GM19351 (cell line): ENCODE measurements around the gene ACTR1A.
A peak's percentile ranks its signal among the peaks of the same experiment; 100 is the strongest.
"Not testable (repeated sequence)": the region's sequence is repeated elsewhere in the genome, so short reads cannot be mapped to it uniquely, and the experiment has no call there.

Experiments used
- ATAC-seq: cut with Tn5 transposase; IDR thresholded peaks from one replicate; pipeline ENCODE4 v1.9.1; 2021; ENCODE audit warnings: mild to moderate bottlenecking, moderate library complexity; ENCODE audit not compliant: unreplicated experiment

Gene ACTR1A

DNA sequence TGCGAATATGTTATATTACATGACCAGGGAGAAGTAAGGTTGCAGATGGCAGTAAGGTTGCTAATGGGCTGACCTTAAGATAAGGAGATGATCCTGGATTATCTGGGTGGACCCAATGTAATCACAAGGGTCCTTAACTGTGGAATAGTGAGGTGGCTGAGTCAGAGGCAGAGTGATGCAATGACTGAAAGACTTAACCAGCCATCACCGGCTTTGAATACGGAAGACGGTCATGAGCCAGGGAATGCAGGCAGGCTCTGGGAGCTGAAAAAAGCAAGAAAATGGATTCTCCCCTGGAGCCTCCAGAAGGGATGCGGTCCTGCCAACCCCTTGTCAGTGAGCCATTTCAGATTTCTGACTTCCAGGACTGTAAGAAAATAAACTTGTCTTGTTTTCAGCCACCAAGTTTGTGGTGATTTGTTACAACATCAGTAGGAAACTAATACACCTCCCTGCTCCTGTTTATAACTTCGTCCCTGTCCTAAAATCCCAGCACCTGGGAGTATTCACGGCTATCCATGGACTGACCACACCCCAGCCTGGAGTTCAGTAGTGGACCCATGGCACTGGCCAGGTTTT lies 46.5 kb downstream of the ACTR1A start:
- no peak for ATAC-seq

DNA sequence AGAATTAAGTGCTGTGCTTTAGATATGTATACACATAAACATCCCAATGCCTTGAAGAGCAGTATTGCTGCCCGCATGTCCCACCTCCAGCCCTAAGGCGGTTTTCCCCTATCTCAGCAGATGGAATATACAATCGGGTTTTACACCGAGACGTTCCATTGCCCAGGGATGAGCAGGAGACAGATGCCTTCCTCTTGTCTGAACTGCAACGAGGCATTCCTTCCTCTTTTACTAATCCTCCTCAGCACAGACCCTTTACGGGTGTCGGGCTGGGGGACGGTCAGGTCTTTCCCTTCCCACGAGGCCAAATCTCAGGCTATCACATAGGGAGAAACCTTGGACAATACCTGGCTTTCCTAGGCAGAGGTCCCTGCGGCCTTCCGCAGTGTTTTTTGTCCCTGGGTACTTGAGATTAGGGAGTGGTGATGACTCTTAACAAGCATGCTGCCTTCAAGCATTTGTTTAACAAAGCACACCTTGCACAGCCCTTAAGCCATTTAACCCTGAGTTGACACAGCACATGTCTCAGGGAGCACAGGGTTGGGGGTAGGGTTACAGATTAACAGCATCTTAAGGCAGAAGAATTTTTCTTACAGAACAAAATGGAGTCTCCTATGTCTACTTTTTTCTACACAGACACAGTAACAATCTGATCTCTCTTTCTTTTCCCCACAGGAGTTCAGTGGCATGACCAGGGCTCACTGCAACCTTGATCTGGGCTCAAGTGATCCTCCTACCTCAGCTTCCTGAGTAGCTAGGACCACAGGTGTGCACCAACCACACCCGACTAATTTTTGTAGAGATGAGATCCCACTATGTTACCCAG lies 47.6 kb downstream of the ACTR1A start:
- ATAC-seq = not testable (repeated sequence)

- no peak for ATAC-seq
These were observed 49.0 kb downstream of the ACTR1A start for GRCh38 chr10:102453502-102453901.

DNA sequence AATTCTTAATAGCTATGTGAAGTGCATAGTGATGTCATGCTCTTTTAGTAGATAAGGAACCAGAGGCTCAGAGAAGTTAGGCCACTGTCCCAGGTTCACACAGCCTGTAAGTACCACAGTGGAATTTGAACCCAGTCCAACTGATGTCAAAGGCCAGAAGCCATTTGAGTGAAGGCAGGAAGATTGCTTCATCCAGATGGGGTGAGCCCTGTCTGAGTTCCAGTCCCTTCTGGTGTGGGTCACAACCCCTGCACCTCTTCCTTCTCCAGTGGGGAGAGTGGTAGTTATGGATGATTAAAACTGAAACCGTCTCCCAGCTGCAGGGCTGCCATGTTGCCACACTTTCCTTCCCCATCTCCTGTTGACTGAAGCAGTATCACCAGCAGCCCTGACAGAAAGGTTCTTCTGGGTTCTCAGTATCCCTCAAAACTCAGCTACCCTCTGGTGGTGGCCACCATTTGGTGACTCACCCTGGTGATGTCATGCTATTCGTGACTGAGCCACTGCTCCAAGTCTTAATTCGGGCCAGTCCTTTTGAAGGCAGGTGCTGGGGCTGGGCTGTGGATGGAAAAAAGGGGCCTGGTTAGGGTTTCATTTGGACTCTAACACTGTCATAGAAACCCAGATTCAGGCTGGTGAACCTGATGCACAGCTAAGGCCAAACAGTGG lies 49.7 kb downstream of the ACTR1A start:
- ATAC-seq = no peak

DNA sequence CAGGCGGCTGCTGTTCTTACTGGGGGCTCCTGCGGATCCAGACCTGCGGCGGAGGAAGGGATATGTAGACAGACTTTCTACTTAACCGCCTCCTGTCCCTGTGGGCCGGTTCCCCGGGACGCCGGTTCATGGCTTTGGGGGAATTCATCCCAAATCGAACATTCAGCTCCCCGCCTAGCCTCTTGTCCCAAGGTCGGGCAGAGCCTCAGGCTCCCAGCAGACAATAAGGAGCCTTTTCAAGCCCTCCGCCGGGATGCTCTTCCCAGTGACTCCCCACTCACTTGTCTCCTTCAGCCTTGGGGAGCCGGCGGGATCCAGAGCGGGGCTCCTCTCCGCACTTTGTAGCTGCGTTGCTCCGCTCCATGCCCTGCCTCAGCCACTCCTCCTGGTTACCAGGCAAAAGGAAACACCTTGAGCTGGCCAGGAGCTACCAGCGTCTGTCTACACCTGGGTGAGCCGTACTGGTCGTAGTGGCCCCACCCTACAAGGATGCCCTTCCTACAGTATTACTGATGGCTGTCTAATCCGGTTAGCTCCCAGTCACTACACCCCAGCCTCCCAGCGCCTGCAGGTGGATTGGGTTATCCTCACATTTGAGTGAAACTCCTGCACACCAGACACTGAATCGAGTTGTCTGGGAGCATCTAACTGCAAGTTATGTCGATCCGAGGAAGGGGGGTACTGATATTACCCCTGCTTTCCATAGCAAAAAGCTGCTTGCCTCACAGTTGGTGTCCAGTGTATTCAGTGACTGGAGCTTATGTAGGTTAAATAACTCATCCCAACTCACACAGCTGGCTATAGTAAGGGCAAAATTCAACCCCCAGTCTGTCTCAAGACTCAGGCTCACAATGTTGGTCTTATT lies 51.2 kb downstream of the ACTR1A start, which contains the start of gene C10orf95:
TSS of gene C10orf95 (minus strand) at position 439 of the 865 bp plus-strand sequence. CDS start 450 bp downstream, outside the sequence.
- no peak for ATAC-seq

DNA sequence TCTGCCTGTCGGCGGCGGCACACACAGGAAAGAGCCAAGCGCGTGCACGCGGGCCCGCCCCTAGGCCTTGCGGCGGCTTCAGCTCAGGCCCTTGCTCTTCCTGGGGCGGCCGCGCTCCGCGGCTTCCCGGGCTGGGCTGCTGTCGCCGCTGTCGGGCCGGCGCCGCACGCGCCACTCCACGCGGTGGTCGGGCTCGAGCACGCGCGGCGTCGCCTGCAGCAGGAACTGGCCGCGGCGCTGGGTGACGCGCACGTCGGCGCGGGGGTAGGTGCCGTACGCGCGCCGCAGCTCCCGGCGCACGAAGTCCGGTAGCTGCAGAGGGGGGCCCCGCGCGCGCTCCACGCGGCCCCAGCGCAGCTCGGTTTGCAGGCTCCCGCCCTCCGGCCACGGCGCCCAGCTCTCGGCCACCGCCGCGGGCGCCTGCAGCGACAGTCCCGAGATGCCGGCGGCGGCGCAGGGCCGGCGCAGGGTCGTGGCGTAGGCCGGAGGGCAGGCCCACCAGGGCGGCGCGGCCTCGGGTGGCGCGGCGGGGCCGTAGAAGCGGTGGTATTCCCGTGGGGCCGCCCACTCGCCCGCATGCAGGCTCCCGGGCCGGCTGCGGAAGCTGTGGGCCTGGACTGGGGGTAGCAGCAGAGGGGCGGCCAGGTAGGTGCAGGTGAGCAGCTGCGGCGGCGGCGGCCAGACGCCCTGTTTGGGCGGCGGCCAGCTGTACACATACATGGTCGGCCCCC lies 52.0 kb downstream of the ACTR1A start:
- ATAC-seq = peak; percentile 72

DNA sequence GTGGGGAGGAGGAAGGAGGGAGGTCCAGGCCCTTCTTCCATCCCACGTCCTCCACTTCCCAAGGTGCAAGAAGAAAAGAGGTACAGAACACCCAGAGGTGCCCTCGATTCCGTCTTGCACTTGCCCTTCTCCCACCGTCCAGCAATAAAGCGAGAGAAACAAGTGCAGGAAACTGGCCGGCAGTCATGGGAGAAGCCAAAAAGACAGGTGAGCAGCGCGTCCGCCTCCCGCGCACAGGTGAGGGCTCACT lies 52.5 kb downstream of the ACTR1A start:
- ATAC-seq = peak; percentile 2

GRCh38 chr10:102449321-102450123 lies 53.0 kb downstream of the ACTR1A start:
- peak; percentile 60 for ATAC-seq

DNA sequence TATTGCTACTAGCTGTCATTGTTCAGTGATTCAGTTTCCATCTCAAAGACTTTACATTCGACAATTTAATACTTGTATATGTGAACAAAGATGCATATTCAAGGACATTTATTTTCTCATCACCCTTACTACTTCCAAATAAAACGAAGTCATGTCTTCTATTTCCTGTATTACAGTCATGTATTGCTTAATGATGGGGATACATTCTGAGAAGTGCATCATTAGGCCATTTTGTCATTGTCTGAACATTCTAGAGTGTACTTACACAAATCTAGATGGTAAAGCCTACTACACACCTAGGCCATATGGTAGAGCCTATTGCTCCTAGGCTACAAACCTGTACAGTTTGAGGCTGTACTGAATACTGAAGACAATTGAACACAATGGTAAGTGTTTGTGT lies 57.7 kb downstream of the ACTR1A start:
- ATAC-seq = no peak

GRCh38 chr10:102438374-102438773 lies 64.1 kb downstream of the ACTR1A start:
- ATAC-seq = no peak

- ATAC-seq = no peak
These were observed 65.0 kb downstream of the ACTR1A start for GRCh38 chr10:102437515-102437914.

- no peak for ATAC-seq
These were observed 66.2 kb downstream of the ACTR1A start for GRCh38 chr10:102436312-102436711.

DNA sequence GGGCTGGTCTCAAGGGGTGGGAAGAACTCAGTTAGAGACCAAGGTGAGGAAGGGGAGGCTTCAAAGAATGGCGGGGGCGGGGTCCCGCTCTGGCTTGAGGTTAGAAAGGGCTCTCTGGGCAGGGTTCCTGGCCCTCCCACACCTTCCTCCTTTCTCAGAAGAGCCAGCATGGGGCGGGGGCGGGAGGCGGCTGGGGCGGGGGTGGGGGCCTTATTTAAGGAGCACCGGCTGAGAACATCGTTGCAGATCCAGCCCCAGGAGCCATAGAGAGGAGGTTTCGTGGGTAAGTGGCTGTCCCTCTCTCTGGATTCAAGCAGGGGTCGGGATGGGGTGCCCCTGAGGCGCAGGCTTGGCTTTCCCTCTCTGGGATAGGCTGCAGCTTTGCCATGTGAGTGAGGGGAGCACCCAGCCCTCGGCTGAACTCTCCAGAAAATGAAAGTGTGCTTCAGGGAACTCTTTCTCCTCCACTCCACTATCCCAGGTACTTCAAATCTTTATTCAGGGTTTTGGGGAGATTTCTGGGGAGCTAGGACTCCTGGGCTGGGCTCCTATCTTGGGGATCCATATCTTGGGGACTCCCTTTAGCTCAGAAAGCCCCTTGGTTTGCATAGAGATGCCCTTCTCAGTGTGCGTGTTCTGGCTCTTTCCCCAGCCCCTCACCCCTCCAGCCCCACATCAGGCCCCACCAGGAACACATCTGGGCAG lies 66.8 kb downstream of the ACTR1A start:
- ATAC-seq = no peak

GRCh38 chr10:102435133-102435497 lies 67.4 kb downstream of the ACTR1A start:
- no peak for ATAC-seq

DNA sequence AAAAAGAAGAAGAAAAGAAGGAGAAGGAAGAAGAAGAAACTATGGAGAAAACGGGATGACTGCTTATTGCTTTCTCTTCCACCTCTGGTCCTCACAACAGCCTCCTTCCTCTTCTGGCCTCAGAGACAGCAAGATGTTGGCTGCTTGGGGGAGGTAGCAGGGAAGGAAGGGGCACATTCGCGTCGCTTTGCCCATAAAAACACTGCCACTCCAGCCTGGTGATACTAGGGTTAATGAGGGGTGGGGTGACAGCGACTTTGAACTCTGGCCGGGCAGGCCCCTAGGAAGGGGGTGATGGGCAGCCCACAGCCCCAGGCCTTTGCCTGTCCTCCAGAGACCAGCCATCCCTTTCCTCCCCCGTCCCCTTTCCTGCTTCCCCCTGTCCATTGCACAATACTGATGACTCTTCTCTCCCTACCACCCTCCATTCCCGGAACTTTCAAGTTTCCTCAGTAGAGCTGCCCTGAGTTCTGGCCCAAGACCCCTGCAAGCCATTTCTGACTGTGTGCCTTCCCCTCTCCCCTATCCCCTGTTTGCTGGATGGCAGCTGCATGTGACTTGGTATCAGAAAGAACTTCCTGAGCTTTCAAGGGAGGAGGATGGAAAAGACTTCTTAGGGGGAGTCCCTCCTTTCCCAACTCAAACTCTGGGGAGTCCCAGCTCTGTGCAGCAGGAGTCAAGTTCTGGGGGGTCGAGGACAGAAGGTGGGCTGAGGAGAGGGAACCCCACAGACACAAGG lies 67.9 kb downstream of the ACTR1A start:
- no peak for ATAC-seq

DNA sequence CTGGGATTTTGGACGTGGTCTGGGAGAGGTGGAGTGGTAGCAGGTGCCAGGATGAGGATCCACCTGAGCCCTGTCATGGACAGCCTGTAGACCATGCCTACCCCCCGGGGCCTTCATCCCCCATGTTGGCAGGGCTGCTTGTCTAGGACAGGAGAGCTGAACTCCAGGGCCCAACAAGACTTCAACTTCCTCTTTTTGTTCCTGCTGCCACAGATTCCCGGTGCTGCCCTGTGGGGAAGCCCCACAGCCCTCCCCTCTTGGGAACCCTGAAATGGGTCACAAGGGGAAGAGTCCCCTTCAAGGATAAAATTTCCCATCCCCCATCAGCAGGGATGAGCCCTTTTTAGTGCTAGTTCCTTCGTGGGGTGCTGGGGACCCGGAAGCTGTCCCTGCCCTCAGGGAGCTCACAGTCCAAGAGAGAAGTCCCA lies 68.9 kb downstream of the ACTR1A start:
- no peak for ATAC-seq

- ATAC-seq = peak; percentile 84
These were observed 70.2 kb downstream of the ACTR1A start, which contains the start of gene CUEDC2 for GRCh38 chr10:102432162-102432950. Gene CUEDC2, minus strand, starts transcription at chr10:102432574. Its CDS starts 7,386 bp downstream, at chr10:102425188.
